Breast epithelium (tissue), 4 donors: ENCODE data around the gene ZNF132. TPM values are rescaled to one million over a fixed set of nuclear protein-coding genes. Genes with fewer than 3 reads are reported as not detected.
"Not testable (repeated sequence)": the region's sequence is repeated elsewhere in the genome, so short reads cannot be mapped to it uniquely, and the experiment has no call there.

Experiments
- DNase-seq, 2 donors: peaks; one replicate each; pipeline ENCODE4 v3.0.0-alpha.2; 2019; ENCODE audit warnings: low spot score in 2 of 2
- H3K27ac ChIP-seq, 2 donors: fragments of 200-600 bp; sonication (generic) in 1 of 2; one replicate each; pipeline ENCODE4 v1.5.1; 2016 to 2019; ENCODE audit warnings: mild to moderate bottlenecking in 1 of 2
- H3K27me3 ChIP-seq, 2 donors: fragments of 200-600 bp; sonication (generic) in 1 of 2; one replicate each; pipeline versions ENCODE4 v1.5.1 to v1.6.0; 2017 to 2019; ENCODE audit warnings: control low read depth in 1 of 2, mild to moderate bottlenecking in 1 of 2
- H3K36me3 ChIP-seq: fragments of 200-600 bp; one replicate; pipeline ENCODE4 v1.5.1; 2019
- H3K4me1 ChIP-seq, 2 donors: fragments of 200-600 bp; sonication (generic); one replicate each; pipeline ENCODE4 v1.5.1; 2016 to 2019; ENCODE audit warnings: control low read depth in 1 of 2
- H3K4me3 ChIP-seq, 3 donors: fragments of 200-600 bp; sonication (generic); 1 replicate in 2 of 3; 2 replicates in 1 of 3; pipeline ENCODE4 v1.5.1; 2016 to 2019; ENCODE audit warnings: mild to moderate bottlenecking in 3 of 3, moderate library complexity in 2 of 3
- H3K9me3 ChIP-seq, 2 donors: fragments of 200-600 bp; sonication (generic) in 1 of 2; one replicate each; pipeline ENCODE4 v1.5.1; 2016 to 2019; ENCODE audit warnings: control low read depth in 1 of 2
- POLR2A ChIP-seq: fragments of 450-650 bp; IDR thresholded peaks from one replicate; pipeline ENCODE4 v1.6.1; 2016; ENCODE audit warnings: antibody characterized with exemption, mild to moderate bottlenecking, moderate library complexity
- POLR2AphosphoS5 ChIP-seq, 3 donors: sonication (generic); formaldehyde crosslinking; IDR thresholded peaks; one replicate each; pipeline ENCODE4 v1.6.1; 2017; ENCODE audit warnings: antibody characterized with exemption in 3 of 3
- intact Hi-C: fragments of 100-400 bp; cut with DNase I; formaldehyde crosslinking; loops from one replicate; pipeline ENCODE4 v1.15.1; 2023; ENCODE audit warnings: low total_unique reads
- total RNA-seq, 3 donors: library from RNA; depleted of rRNA; stranded (reverse); fragments of >200 nt; gene quantifications; one replicate each; pipeline ENCODE4 v1.1.0, GENCODE V29; 2016
- TF ChIP-seq, protein P1 (sequence below), 3 donors: fragments of 450-650 bp; IDR thresholded peaks; one replicate each; pipeline ENCODE4 v1.5.1; 2016 to 2017; ENCODE audit warnings: antibody characterized with exemption in 3 of 3, mild to moderate bottlenecking in 3 of 3, moderate library complexity in 3 of 3

Gene ZNF132
- total RNA-seq, 3 donors from 2014 or later, result 3.5 to 13.3 (median 6.2) TPM

DNA sequence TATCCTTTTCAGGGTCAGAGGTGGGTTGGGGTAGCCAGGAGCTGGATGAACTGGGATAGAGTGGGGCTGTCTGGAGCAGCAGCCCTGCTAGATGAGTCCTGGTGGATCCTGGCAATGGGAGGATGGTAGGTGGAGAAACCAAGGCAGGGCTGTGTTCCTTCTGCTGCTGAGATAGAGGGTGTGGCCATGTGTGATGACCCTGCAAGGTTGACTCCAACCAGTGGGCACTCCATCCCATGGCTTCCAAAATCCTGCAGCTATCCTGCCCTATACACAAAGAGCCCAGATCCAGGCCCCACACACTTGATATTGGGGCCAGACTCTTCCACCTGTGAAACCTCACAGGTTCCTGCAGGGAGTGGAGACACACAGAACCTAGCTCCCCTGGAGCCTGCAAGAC lies 33.8 kb upstream of the ZNF132 start:
- intact Hi-C loops, result no loop called here
- H3K4me1 ChIP-seq, result peaks cover 5 to 9% of the 10 kb centered on the region in 2 donors
- H3K27me3 ChIP-seq, result no peaks in the 10 kb centered on the region
- H3K27ac ChIP-seq, result no peak overlapping the region
- H3K4me3 ChIP-seq, result no peak overlapping the region
- no peak for TF ChIP-seq POLR2AphosphoS5 (IDR thresholded peaks at IDR 0.05)
- no peaks in the 10 kb centered on the region for H3K9me3 ChIP-seq
- H3K36me3 ChIP-seq, result no peaks in the 10 kb centered on the region
- no peak for DNase-seq

DNA sequence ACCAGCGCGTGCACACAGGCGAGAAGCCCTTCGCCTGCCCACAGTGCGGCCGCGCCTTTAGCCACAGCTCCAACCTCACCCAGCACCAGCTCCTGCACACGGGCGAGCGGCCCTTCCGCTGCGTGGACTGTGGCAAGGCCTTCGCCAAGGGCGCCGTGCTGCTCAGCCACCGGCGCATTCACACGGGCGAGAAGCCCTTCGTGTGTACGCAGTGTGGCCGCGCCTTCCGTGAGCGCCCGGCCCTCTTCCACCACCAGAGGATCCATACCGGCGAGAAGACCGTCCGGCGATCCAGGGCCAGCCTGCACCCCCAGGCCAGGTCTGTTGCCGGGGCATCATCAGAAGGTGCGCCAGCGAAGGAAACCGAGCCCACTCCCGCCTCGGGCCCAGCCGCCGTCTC lies 31.8 kb upstream of the ZNF132 start:
- TF ChIP-seq, protein P1, sequence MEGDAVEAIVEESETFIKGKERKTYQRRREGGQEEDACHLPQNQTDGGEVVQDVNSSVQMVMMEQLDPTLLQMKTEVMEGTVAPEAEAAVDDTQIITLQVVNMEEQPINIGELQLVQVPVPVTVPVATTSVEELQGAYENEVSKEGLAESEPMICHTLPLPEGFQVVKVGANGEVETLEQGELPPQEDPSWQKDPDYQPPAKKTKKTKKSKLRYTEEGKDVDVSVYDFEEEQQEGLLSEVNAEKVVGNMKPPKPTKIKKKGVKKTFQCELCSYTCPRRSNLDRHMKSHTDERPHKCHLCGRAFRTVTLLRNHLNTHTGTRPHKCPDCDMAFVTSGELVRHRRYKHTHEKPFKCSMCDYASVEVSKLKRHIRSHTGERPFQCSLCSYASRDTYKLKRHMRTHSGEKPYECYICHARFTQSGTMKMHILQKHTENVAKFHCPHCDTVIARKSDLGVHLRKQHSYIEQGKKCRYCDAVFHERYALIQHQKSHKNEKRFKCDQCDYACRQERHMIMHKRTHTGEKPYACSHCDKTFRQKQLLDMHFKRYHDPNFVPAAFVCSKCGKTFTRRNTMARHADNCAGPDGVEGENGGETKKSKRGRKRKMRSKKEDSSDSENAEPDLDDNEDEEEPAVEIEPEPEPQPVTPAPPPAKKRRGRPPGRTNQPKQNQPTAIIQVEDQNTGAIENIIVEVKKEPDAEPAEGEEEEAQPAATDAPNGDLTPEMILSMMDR (IDR thresholded peaks at IDR 0.05), result no peak
- TF ChIP-seq POLR2AphosphoS5 (IDR thresholded peaks at IDR 0.05), result no peak
- TF ChIP-seq POLR2A, result no peak
- no peaks in the 10 kb centered on the region for H3K27me3 ChIP-seq
- no peaks in the 10 kb centered on the region for H3K36me3 ChIP-seq
- H3K4me1 ChIP-seq, result peaks cover 3 to 9% of the 10 kb centered on the region in 2 donors
- no peak overlapping the region for H3K4me3 ChIP-seq
- DNase-seq, result no peak
- intact Hi-C loops, result no loop called here
- no peaks in the 10 kb centered on the region for H3K9me3 ChIP-seq
- no peak overlapping the region for H3K27ac ChIP-seq

DNA sequence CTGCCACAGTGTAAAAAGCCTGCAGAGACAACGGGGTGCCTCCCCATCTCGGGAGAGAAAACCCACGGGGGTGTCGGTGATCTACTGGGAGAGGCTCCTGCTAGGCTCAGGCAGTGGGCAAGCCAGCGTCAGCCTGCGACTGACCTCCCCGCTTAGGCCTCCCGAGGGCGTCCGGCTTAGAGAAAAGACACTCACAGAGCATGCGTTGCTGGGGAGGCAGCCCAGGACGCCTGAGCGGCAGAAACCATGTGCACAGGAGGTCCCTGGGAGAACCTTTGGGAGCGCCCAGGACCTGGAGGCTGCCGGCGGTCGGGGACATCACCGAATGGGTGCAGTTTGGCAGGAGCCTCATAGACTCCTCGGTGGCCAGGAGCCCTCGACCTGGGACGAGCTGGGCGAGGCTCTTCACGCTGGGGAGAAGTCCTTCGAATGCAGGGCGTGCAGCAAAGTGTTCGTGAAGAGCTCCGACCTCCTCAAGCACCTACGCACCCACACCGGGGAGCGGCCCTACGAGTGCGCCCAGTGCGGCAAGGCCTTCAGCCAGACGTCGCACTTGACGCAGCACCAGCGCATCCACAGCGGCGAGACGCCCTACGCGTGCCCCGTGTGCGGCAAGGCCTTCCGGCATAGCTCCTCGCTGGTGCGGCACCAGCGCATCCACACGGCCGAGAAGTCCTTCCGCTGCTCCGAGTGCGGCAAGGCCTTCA lies 31.0 kb upstream of the ZNF132 start:
- H3K27ac ChIP-seq, H3K36me3 ChIP-seq, intact Hi-C loops, DNase-seq, H3K4me3 ChIP-seq, H3K9me3 ChIP-seq, H3K4me1 ChIP-seq, H3K27me3 ChIP-seq: not testable (repeated sequence)

DNA sequence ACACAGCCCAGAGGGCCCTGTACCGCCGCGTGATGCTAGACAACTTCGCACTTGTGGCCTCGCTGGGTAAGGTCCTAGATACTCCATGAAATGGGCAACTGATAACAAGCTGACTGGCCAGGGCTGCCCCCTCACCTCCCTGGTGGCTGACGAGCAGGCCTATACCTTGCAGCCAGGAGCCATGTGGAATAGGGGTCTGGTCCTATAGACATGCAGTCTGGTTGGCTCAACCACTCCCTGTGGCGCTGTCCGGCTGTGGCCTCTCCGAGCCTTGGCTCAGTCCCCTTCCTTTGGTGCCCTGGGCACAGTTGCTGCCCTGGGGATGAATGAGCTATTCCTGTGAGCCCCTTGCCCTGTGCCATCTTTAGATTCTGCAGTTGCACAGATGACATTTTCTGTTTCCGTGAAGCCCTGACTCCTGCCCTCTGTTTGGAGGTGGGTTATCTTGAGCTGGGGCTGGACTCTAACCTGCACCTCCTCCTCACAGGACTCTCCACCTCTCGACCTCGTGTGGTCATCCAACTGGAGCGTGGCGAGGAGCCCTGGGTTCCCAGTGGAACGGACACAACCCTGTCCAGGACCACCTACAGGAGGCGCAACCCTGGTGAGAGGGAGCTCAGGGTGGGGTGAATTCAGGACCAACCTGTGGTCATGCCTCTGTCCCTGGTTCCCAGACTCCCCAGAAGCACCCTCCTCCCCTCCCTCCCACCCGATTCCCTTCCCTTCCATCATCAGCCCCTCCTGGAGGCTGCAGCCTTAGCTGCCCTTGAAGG lies 29.5 kb upstream of the ZNF132 start:
- H3K27ac ChIP-seq, result no peak overlapping the region
- no peaks in the 10 kb centered on the region for H3K9me3 ChIP-seq
- H3K27me3 ChIP-seq, result no peaks in the 10 kb centered on the region
- intact Hi-C loops, result no loop called here
- H3K36me3 ChIP-seq, result no peaks in the 10 kb centered on the region
- H3K4me3 ChIP-seq, result no peak overlapping the region
- DNase-seq, result no peak
- TF ChIP-seq POLR2AphosphoS5 (IDR thresholded peaks at IDR 0.05), result no peak
- TF ChIP-seq, protein P1 (IDR thresholded peaks at IDR 0.05), result no peak
- peaks cover 2 to 6% of the 10 kb centered on the region in 2 donors for H3K4me1 ChIP-seq

DNA sequence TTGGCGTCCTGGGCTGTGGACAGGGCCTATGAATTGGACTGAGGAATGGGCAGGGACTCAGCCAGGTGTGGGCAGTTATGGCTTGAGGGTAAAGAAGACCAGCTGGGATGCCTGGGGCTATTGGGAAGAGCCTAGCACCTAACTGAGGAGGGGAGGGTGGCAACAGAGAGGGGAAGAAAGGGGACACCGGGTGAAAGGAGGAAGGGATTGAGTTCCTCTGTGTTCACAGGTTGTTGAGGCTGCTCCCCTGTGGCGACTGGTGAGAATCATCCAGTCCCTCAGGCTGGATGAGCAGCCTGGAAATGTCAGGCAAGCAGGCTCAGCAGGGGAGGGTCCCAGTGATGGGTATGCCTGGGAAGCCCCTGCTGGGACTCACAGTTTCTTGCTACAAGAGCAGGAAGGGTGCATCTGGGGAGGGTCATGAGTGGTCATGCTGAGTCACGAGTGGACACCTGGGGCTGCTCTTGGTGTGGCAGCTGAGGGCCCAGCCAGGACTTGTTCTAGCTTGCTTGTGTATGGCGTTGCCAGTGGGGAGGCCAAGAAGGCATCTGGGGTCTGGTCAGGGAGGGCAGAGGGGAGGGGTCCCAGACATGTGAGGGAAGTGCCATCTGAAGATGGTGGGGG lies 28.4 kb upstream of the ZNF132 start:
- TF ChIP-seq POLR2AphosphoS5 (IDR thresholded peaks at IDR 0.05) (no peak), POLR2A (no peak)
- TF ChIP-seq, protein P1 (IDR thresholded peaks at IDR 0.05), result no peak
- Histone ChIP-seq H3K4me1 (peaks cover 2 to 6% of the 10 kb centered on the region in 2 donors), H3K36me3 (no peaks in the 10 kb centered on the region), H3K9me3 (no peaks in the 10 kb centered on the region), H3K27me3 (no peaks in the 10 kb centered on the region), H3K4me3 (peak overlapping the region in 1 of 3 donors; percentile 99), H3K27ac (no peak overlapping the region)
- no peak for DNase-seq
- intact Hi-C loops, result no loop called here
